Stomach (tissue), 9 donors: Measurements from ENCODE around the gene DACH1. TPM values are rescaled to one million over a fixed set of nuclear protein-coding genes. Genes with fewer than 3 reads are reported as not detected.
"Not testable (repeated sequence)": the region's sequence is repeated elsewhere in the genome, so short reads cannot be mapped to it uniquely, and the experiment has no call there.

Source experiments
- DNase-seq, 2 donors: peaks; one replicate each; pipeline versions ENCODE4 v3.0.0 to v3.0.0-alpha.2; 2013 to 2019
- H3K27ac ChIP-seq, 5 donors: fragments of 200-600 bp in 4 of 5; sonication (generic) in 4 of 5; one replicate each; pipeline ENCODE4 v1.5.1; 2013 to 2019; ENCODE audit warnings: mild to moderate bottlenecking in 1 of 5, moderate library complexity in 1 of 5
- H3K27me3 ChIP-seq, 3 donors: fragments of 200-600 bp; sonication (generic); one replicate each; pipeline ENCODE4 v1.5.1; 2017 to 2019; ENCODE audit warnings: mixed run types in 1 of 3
- H3K36me3 ChIP-seq, 4 donors: fragments of 200-600 bp; sonication (generic); 1 replicate in 3 of 4; 2 replicates in 1 of 4; pipeline ENCODE4 v1.5.1; 2016 to 2019
- H3K4me1 ChIP-seq, 4 donors: fragments of 200-600 bp; sonication (generic); one replicate each; pipeline ENCODE4 v1.5.1; 2016 to 2019
- H3K4me3 ChIP-seq, 4 donors: fragments of 200-600 bp; sonication (generic) in 3 of 4; one replicate each; pipeline ENCODE4 v1.5.1; 2016 to 2019; ENCODE audit warnings: mild to moderate bottlenecking in 1 of 4
- H3K9me3 ChIP-seq, 4 donors: fragments of 200-600 bp; sonication (generic); one replicate each; pipeline ENCODE4 v1.5.1; 2016 to 2019
- CTCF ChIP-seq, 7 experiments: fragments of 450-650 bp in 4 of 7; fragments of 200-600 bp in 3 of 7; sonication (generic) in 3 of 7; IDR thresholded peaks; one replicate each; pipeline ENCODE4 v1.5.1; 2016 to 2019; ENCODE audit warnings: antibody characterized with exemption in 7 of 7, control low read depth in 2 of 7, mild to moderate bottlenecking in 1 of 7
- EP300 ChIP-seq: sonication (generic); formaldehyde crosslinking; IDR thresholded peaks from one replicate; pipeline ENCODE4 v1.6.1; 2017; ENCODE audit warnings: antibody characterized with exemption
- POLR2A ChIP-seq, 4 donors: fragments of 450-650 bp; IDR thresholded peaks; one replicate each; pipeline ENCODE4 v1.6.1; 2016; ENCODE audit warnings: antibody characterized with exemption in 4 of 4, control low read depth in 2 of 4, mild to moderate bottlenecking in 1 of 4, moderate library complexity in 1 of 4
- POLR2AphosphoS5 ChIP-seq, 3 donors: sonication (generic); formaldehyde crosslinking; IDR thresholded peaks; one replicate each; pipeline ENCODE4 v1.6.1; 2016; ENCODE audit warnings: antibody characterized with exemption in 3 of 3
- WGBS, 5 donors: extraction: QIAGEN DNeasy Blood & Tissue Kit in 3 of 5; methylation state at CpG; one replicate each; pipeline versions ENCODE4 v1.1.5 to v1.1.7; 2013 to 2018; 5-methylcytosine and 5-hydroxymethylcytosine counted together
- intact Hi-C: fragments of 100-400 bp; cut with DNase I; formaldehyde crosslinking; loops from one replicate; pipeline ENCODE4 v1.15.1; 2023; ENCODE audit warnings: low total_unique reads
- polyA plus RNA-seq, 3 donors: library from polyadenylated mRNA; stranded (reverse); fragments of 200-250 nt; gene quantifications; one replicate each; pipeline ENCODE4 v1.2.3, GENCODE V29; 2013
- total RNA-seq, 5 donors: library from RNA; depleted of rRNA; stranded (reverse); fragments of >200 nt; gene quantifications; one replicate each; pipeline versions ENCODE4 v1.1.0 to v1.2.3, GENCODE V29; 2014 to 2016
- donor health status: healthy with polysubstance abuse.
- donor health status: Bipolar disorder and iron deficiency.
- donor health status: healthy.

DACH1 gene
- total and polyA plus RNA-seq, 8 donors = 0.28 to 9.4 (median 2.9) TPM; not detected in 1

- no peaks in the 10 kb centered on the region for H3K36me3 ChIP-seq
- intact Hi-C loops = no loop called here
- H3K4me1 ChIP-seq = no peaks in the 10 kb centered on the region
- DNase-seq = no peak
- H3K9me3 ChIP-seq = no peaks in the 10 kb centered on the region
- H3K27me3 ChIP-seq = no peaks in the 10 kb centered on the region
- WGBS, 5 donors = 76 to 81% (median 78%) methylated on average over 9 of the region's 9 CpGs
- no peak overlapping the region for H3K4me3 ChIP-seq
- no peak overlapping the region for H3K27ac ChIP-seq
- TF ChIP-seq EP300 (no peak), POLR2AphosphoS5 (IDR thresholded peaks at IDR 0.05) (no peak), POLR2A (IDR thresholded peaks at IDR 0.05) (no peak)
Measured at GRCh38 chr13:71851498-71852409, 15.2 kb downstream of the DACH1 start.

GRCh38 chr13:71842003-71842402 is 25.0 kb downstream of the DACH1 start:
- Histone ChIP-seq H3K36me3 (no peaks in the 10 kb centered on the region), H3K27me3 (no peaks in the 10 kb centered on the region), H3K9me3 (no peaks in the 10 kb centered on the region), H3K4me3 (no peak overlapping the region), H3K27ac (no peak overlapping the region), H3K4me1 (no peaks in the 10 kb centered on the region)
- WGBS, 5 donors = 50 to 70% (median 64%) methylated on average over 3 of the region's 3 CpGs
- DNase-seq = no peak
- TF ChIP-seq EP300 (no peak), CTCF (IDR thresholded peaks at IDR 0.05) (no peak), POLR2A (IDR thresholded peaks at IDR 0.05) (no peak), POLR2AphosphoS5 (IDR thresholded peaks at IDR 0.05) (no peak)
- intact Hi-C loops = no loop called here

GRCh38 chr13:71838842-71839241 is 28.2 kb downstream of the DACH1 start:
- no peaks in the 10 kb centered on the region for H3K4me1 ChIP-seq
- H3K9me3 ChIP-seq = no peaks in the 10 kb centered on the region
- no peak for TF ChIP-seq POLR2AphosphoS5 (IDR thresholded peaks at IDR 0.05)
- TF ChIP-seq CTCF (IDR thresholded peaks at IDR 0.05) = no peak
- no peak for TF ChIP-seq POLR2A (IDR thresholded peaks at IDR 0.05)
- TF ChIP-seq EP300 = no peak
- no peak for DNase-seq
- H3K27me3 ChIP-seq = no peaks in the 10 kb centered on the region
- no peak overlapping the region for H3K4me3 ChIP-seq
- H3K36me3 ChIP-seq = no peaks in the 10 kb centered on the region
- H3K27ac ChIP-seq = no peak overlapping the region
- 31 to 51% (median 34%) methylated on average over 2 of the region's 2 CpGs for WGBS, 5 donors
- intact Hi-C loops = no loop called here

- H3K27ac ChIP-seq, H3K4me3 ChIP-seq, H3K27me3 ChIP-seq, intact Hi-C loops, DNase-seq, H3K9me3 ChIP-seq, H3K4me1 ChIP-seq, H3K36me3 ChIP-seq: not testable (repeated sequence)
- WGBS, 5 donors = 84 to 95% (median 92%) methylated on average over 3 to 5 of the region's 5 CpGs
Measured at GRCh38 chr13:71837582-71837981, 29.4 kb downstream of the DACH1 start.

- 38 to 50% (median 44%) methylated on average over 3 of the region's 3 CpGs for WGBS, 5 donors
- H3K9me3 ChIP-seq = no peaks in the 10 kb centered on the region
- intact Hi-C loops = no loop called here
Measured at GRCh38 chr13:71831716-71832115, 35.3 kb downstream of the DACH1 start.

More at GRCh38 chr13:71831716-71832115, 35.3 kb downstream of the DACH1 start:
- TF ChIP-seq CTCF (IDR thresholded peaks at IDR 0.05) = no peak
- no peak for TF ChIP-seq POLR2AphosphoS5 (IDR thresholded peaks at IDR 0.05)
- no peak for TF ChIP-seq POLR2A (IDR thresholded peaks at IDR 0.05)
- no peak for TF ChIP-seq EP300
- Histone ChIP-seq H3K36me3 (no peaks in the 10 kb centered on the region), H3K27ac (no peak overlapping the region), H3K4me1 (peaks cover 0 to 4% (median 0%) of the 10 kb centered on the region in 4 donors), H3K27me3 (no peaks in the 10 kb centered on the region), H3K4me3 (no peak overlapping the region)
- DNase-seq = no peak
